NCI-H1105 treated with DMSO at 0.1 percent for 48 hours (cell line): Measurements from ENCODE around the gene SRRM3.
"Not testable (repeated sequence)": the region's sequence is repeated elsewhere in the genome, so short reads cannot be mapped to it uniquely, and the experiment has no call there.

Experiments
- DNase-seq: peaks from one replicate; lab custom pipeline; 2025; lab: John Stamatoyannopoulos, UW

The SRRM3 gene

DNA sequence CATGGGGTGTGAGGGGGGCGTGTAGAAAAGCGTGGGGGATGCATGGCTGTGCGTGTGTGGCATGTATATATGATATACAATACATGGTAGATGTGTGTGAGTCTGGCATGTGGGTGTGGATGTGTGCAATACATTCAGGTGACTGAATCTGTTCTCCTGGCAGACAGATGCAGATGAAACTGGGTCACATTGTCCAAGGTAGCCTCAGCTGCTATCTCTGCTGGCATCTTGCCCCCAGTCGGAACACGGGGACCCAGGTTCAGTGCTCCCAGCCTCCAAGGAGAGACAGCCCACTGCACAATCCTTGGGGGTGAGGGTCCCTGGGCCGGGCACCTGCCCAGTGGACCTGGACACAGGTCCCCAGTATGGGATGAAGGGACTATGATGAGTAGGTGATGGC is 12.4 kb upstream of the SRRM3 start:
- DNase-seq, result no peak

DNA sequence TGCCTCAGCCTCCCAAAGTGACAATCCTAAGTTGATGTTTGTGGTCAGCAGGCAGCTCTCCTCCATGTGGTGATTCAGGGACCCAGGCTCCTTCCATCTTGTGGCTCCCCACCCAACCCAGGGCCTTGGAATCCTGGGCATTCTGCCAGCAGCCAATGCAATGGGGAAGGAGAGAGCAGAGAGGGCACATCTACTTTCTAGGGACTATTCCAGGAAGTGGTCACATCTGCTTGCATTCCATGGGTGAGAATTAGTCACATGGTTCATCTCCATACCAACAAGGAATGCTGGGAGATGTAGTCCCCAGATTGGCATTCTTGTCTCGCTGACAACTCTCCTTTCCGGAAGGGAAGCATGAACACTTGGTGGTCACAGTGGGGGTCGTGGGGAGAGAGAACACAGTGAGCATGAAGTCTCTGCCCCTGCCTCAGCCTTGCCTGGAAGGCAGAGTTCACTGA is 9.9 kb upstream of the SRRM3 start:
- DNase-seq, result no peak

DNA sequence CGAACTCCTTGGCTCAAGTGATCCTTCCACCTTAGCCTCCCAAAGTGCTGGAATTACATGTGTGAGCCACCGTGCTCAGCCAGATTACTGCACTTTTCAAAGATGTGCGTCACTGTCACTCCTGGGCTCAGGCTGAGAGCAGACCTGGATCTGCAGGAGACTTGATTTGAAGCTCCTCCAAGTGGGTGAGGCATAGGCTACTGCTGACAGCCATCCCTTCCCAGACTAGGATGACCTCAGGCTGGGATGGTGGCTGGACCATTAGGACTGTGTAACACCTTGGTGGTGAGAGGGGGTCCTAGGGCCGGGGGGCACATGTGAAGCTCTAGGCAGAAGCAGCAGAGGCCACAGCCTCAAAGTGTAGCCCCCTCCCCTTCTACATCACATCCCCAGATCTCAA is 8.2 kb upstream of the SRRM3 start:
- DNase-seq, result no peak

DNA sequence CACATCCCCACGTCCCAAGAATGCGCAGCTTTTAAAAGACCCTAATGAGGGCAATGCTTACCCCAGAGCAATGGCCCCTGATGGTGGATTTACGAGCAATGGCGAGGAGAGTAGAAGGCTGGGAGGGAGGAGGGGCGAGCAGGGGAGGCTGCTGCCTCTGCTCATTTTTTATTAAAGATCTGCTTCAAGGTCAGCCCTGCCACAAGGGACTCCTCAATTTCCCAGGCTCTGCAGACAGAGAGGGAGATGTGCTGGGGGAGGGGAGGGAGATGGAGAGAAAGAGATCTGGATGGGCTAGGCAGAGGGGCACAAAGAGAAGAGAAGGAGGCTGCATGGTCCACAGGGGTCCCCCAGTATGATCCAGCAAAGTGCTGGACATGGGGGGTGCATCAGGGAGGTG is 7.8 kb upstream of the SRRM3 start:
- DNase-seq, result no peak

DNA sequence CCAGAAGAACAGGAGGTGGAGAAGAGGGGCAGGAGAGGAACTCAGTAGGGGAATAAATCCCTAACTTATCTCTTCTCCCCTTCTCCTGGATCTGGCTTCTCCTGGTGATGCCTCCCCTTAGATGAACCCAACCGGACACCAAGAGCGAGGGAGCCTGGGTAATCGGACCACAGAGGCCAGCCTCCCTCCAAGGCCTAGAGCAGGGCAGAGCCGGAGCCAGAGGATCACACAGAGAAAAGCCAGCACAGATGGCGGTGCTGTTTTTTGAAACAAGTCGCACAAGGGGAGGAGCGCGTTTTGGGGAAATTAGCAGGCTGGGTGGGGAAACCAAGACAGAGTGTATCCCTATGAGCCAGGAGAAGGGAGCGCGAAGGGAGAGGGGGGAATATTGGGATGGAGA is 4.9 kb upstream of the SRRM3 start:
- DNase-seq, result no peak

DNA sequence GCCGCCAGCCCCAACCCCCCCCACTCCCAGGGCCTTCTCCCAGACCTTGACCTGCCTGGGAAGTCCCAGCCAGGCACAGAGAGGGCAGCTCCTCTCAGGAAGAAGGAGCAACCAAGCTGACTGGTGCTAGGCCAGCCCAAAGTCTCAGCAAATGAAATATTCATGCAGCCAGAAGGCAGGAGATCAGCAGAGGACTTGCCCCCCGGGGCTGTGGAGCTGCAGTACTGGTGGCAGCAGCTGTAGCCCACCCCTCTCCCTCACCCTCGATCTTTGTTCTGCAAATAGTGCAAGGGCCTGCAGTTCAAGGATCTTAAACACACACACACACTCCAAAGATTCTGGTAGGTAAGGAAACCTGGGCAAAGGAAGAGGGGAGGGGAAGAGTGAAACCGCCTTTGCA is 3.5 kb upstream of the SRRM3 start:
- no peak for DNase-seq

DNA sequence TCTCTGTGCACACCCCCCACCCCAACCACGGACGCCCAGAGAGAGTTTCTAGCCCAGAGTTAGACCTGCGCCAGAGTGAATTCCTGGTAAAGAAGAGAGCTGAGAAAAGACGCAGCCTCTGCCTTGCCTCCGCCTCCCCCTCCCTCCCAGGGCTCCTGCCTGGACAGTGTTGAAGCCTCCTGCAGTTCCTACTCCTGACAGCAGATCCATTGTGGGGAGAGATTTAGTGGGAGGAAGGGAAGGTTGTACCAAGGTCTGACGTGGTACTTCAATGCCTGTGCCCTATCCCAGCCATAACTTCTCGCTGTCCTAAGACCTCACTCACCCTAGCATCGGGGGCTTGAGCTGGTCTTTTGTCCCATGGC is 952 bp downstream of the SRRM3 start:
- peak; percentile 7 for DNase-seq

DNA sequence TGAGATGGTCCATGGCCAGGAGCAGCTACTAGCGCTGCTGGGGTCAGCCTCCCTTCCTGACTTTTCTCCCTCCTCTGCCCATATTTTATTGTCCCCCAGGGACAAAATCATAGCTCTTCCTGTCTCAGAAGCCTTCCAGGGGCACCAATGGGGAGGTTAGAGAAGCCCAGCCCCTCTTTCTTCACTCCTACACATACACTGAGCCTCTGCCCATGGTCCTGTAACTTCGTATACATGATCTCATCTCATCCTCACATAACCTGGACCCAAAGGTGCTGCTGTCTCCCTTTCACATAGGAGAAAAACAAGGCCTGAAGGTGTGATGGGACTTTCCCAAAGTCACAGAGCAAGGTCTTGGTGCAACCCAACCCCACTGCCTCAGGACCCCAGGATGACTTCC is 2.5 kb downstream of the SRRM3 start:
- DNase-seq, result no peak

DNA sequence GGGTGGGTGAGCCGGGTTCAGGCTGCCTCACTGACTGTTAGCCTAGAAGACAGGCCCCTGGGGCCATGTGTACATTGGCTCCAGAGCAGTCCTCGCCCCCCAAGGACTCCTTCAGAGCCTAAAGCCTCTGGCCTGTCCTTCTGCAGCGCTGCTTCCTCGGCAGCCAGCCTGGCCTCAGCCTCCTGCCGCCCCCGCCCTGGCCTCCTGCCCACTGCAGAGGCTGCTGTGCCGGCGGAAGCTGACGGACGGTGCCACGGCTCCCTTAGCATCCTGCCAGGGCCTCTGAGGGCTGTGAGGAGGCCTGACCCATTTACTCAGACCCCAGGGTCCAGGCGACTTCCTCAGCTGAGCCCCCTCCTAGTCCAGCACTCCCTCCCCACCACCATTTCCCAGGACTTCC is 4.9 kb downstream of the SRRM3 start:
- DNase-seq, result no peak

DNA sequence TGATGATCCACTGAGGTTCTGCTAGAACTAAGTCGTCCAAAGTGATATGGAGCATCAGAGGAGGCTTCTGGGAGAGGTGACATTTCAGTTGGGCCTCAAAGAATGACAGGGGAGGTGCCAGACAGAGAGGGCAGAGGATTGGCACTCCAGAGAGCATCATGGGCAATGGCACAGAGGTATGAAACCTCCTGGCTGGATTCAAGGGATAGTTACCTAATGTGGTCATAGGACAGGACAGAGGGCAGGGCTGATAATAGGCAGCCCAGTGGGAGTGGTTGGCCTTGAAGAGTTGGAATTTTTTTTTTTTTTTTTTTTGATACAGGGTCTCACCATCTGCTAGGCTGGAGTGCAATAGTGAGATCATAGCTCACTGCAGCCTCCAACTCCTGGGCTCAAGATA is 7.6 kb downstream of the SRRM3 start:
- DNase-seq, result no peak

DNA sequence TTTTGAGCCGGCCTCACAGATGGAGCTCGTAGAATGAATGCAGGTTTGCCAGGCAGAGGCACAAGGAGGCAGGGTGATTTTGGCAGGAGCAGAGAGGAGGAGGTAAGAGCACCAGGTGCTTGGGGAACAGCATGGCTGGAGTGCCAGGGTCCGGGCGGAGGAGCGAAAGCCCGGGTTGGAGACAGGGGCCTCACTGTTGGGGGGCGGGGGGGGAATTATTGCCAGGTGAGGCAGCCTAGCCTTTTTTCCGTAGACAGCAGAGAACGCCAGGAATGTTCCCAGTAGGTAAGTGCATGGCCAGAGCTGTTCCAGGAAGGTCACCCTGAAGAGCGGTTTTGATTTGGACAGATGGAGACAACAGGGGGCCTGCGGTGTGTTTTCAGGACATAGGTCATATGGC is 9.5 kb downstream of the SRRM3 start:
- DNase-seq, result no peak

DNA sequence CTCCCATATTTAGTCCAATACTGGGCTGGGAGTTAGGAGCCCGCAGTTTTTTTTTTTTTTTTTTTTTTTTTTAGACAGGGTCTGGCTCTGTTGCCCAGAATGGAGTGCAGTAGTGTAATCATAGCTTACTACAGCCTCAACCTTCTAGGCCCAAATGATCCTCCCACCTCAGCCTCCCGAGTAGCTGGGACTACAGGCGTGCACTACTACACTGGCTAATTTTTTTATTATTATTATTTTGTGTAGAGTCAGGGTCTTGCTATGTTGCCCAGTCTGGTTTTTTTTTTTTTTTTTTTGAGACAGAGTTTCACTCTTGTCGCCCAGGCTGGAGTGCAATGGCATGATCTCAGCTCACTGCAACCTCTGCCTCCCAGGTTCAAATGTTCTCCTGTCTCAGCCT is 13.7 kb downstream of the SRRM3 start:
- not testable (repeated sequence) for DNase-seq

DNA sequence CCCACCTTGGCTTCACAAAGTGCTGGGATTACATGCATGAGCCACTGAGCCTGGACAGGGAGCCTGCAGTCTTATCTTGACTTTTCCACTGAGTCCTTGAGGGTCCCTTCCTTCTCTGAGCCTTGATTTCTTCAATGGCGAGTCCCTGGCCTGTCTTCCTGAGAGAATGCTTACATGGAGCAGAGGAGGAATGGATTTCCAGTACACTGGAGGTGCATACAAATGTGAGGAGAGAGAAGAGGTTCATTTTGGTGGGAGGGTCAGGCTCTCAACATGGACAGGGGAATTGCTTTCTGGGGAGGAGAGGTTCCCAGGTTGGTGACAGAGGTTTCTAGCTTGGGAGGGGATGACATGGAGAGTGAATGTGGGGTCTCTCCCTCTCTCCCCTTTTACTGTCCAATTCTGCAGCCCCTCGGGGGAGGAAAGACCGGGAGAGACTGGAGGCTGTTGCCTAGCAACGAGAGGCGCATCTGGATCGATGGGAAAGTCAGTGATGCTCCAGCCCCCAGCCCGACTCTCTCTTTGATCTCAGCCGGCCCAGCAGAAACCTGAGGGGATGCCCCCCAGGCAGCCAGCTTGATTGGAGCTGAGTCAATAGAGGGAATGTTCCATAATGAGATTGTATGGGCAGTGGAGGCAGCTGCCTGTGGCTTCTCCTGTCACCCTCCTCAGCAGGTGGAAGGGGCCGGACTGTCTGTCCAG is 14.8 kb downstream of the SRRM3 start:
- no peak for DNase-seq

DNA sequence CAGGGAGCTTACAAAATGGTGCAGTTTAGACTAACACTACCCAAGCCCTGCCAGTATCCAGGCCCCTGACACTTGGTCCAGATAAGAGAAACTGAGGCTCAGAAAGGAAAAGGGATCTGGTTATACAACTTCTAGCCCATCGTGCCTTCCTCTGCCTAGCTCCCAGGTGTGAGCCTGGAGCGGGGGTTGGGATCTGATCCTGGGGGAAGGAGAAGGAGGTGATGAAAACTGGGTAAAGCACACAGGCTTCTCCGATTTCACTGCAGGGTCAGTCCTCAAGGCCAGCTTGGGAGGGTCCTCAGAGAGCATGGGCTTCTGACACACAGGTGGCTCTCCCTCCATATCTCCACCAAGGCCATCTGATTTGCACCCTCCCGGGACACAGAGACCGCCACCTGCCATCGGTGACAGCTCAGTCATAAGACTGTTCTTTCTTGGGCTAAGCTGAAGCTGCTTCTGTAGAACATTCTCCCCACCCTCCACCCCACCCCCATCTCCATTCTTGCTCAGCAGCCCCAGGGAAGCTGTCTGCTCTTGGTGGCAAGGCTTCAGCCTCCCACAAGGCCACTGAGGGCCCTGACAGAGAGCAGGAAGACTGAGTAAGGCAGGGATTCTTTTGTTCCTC is 16.4 kb downstream of the SRRM3 start:
- DNase-seq, result no peak

DNA sequence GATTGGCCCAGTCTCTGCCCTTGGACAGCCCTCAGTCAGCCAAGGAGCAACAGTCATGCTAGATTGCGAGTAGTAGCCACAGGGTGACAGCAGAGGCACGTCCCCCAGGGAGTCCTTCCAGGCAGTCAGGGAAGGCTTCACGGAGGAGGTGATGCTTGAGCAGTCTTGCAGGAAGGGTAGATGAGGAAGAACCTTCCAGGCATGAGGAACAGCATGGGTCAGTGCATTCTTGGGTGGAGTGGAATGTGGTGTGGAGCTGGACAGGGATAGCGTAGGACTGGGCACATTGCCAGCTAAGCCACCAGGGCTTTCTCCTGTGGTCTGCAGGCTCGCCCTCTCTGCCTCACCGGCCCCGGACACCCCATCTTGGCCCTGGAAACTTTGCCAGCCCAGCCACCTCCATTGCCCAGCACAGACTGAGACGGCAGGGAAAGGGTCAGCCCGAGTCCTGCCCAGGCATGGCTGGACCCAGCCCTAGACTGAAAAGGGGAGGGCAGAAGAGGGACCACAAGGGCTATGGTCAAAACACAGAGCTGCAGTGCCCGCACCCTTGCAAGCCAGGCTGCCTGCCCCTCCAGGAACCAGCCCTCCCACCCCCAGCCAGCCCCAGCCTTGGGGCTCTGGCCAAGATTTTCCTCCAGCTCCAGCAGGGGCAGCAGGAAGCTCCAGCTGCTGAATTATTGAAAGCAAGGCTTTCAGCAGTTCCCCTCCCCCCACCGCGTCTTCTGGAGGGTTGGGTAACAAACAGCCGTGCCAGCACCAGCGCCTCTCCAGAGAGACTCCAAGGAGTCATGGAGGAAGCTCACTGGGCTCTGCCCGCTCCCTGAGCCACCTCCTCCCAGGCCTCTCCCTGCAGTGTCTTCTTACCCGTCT is 18.7 kb downstream of the SRRM3 start:
- no peak for DNase-seq

DNA sequence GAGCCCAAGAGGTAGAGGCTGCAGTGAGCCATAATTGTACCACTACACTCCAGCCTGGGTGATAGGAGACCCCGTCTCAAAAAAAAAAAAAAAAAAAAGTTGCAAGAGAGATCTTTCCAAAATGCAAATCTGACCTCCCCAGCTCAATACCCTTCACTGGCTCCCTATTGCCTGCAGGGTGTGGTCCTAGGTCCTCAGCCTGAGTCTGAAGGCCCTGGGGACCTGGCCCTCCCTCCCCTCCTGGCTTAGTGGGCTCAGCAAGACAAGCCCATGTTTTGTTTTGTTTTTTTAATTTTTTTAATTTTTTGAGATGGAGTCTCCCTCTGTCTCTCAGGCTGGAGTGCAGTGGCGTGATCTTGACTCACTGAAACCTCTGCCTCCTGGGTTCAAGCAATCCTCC is 20.6 kb downstream of the SRRM3 start:
- no peak for DNase-seq

DNA sequence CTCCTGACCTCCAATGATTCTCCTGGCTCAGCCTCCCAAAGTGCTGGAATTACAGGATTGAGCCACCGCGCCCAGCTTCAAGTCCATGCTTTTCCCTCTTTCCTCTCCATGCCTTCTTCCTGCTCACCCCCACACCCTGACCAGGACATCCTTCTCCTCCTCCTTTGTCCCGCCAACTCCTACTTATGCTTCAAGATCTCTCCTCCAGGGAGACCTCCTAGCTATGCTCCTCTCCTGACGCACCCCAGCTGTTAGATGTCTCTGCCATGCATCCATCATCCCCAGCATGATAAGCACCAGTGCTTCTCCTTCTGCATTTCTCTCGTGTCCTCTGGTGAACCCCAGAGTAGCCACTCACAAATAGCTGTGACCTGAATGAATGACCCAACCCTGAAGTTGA is 21.1 kb downstream of the SRRM3 start:
- DNase-seq, result no peak

DNA sequence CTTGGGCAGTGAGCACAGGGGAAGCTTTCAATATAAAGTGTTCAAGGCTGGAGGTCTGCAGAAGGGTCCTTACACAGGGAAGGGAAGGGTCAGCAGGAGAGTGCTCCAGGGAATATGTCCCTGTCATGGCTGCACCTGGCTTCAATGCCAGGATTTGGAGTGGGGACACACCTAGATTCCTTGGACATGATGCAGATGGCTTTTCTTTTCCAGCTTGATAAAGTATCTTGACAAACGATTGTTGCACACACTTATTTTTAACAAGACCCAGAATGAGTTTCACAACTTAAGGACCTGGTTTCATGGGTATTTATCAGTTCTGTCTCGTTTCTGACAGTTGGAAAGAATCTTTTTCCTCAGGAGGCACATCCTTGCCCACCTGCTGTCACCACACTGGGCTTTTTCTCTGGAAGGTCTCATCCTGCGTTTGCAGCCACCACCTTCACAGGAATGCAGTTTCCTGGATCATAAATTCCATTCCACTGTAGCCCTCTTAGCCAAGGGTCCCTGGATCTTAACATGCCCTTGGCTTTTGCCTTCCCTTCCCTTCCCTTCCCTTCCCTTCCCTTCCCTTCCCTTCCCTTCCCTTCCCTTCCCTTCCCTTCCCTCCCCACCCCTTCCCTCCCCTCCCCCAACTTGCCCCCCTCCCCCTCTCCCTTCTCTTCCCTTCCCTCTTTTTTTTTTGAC is 21.7 kb downstream of the SRRM3 start:
- no peak for DNase-seq

DNA sequence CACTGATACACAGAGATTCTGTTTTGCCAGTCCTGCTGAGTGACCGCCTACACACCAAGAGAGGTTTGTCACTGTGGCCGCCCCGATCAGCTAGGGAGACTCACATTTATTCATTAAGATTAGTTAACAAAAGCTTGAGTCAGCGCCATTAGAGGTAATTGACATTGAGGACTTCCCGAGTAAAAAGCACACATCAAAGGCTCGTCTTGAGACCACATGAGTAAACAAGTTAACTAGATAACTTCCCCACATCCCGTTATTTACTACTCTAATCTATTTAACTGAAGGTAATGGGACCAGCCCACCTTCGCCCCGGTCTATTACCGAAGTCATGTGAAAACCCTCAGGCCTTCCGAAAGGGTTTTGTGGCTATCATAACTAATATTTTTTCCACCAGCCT is 23.0 kb downstream of the SRRM3 start:
- no peak for DNase-seq

DNA sequence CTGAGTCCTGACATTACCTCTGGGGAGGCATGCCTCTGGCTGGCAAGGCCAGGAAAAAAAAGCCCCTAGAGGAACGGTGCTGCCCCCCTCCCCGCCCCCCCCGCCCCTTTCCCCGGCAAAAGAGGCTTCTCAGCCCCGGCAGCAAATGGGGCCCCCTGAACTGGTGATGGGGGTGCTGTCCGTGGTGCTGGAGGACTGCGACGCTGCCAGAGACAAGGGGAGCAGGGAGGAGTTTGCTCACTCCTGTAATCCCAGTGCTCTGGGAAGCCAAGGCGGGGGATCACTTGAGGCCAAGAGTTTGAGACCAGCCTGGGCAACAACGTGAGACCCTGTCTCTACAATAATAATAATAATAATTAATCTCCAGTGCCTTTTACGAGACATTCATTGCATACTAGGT is 23.7 kb downstream of the SRRM3 start:
- no peak for DNase-seq

DNA sequence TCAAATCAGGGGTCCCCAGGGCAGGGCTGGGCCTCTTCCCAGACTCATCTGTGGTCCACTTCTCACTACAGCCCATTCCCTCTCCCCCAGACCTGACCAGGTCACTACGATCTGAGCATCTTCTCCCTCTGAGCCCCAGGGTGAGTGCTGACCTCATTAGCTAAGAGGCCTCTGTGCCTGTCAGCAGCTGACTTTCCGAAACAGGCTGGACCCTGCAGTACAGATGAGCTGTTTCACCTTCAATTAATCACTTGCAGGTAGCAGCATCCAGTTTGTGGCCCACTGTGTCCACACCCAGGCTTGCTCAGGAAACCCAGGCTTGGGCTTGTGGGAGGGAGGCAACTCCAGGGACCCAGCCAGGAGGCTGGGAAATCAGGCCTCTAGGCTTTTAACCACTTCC is 24.3 kb downstream of the SRRM3 start:
- no peak for DNase-seq

DNA sequence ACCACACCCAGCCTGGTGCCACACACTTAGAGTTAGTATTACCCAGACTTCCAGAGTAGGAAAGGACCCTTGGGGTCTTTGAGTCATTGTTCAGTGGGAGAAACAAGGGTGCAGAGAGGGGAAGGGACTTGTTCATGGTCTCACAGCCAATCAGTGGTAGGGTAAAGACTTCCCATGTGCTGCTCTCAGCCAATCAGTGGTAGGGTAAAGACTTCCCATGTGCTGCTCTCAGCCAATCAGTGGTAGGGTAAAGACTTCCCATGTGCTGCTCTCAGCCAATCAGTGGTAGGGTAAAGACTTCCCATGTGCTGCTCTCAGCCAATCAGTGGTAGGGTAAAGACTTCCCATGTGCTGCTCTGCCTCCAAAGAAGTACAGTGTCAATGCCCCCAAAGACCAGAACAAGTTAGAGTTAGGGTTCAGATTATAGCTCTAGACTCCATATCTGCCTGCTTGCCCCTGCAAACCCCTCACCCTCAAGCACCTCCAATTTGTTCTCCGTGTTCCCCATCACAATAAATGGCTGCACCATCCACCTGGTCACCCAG is 25.3 kb downstream of the SRRM3 start:
- not testable (repeated sequence) for DNase-seq
